HL-60/S4 treated with retinoic acid at 250 ng/mL for 4 days and 3 days (cell line): ENCODE data around the gene CDH23.

Experiments
- in situ Hi-C: fragments of 300-500 bp; cut with MboI; formaldehyde crosslinking; loops from 2 replicates; pipeline ENCODE4 v1.7.0; 2022; ENCODE audit warnings: low sequenced_read_pairs

CDH23 gene

GRCh38 chr10:71511206-71511605 lies 114.5 kb downstream of the CDH23 start:
- in situ Hi-C loops, result no loop called here

- in situ Hi-C loops, result no loop called here
Observed at GRCh38 chr10:71512312-71512711, 115.6 kb downstream of the CDH23 start.

- in situ Hi-C loops, result no loop called here
Observed at GRCh38 chr10:71512761-71513539, 116.2 kb downstream of the CDH23 start.

- in situ Hi-C loops, result no loop called here
Observed at GRCh38 chr10:71513540-71513853, 116.8 kb downstream of the CDH23 start.

GRCh38 chr10:71513936-71514335 lies 117.2 kb downstream of the CDH23 start:
- in situ Hi-C loops, result no loop called here

GRCh38 chr10:71515531-71516172 lies 118.9 kb downstream of the CDH23 start:
- in situ Hi-C loops, result no loop called here

- in situ Hi-C loops, result no loop called here
Observed at GRCh38 chr10:71516890-71517289, 120.2 kb downstream of the CDH23 start.

- in situ Hi-C loops, result no loop called here
Observed at GRCh38 chr10:71517298-71518169, 120.8 kb downstream of the CDH23 start.

- in situ Hi-C loops, result no loop called here
Observed at GRCh38 chr10:71520042-71520441, 123.3 kb downstream of the CDH23 start.

- in situ Hi-C loops, result no loop called here
Observed at GRCh38 chr10:71521504-71522441, 125.1 kb downstream of the CDH23 start.

- in situ Hi-C loops, result no loop called here
Observed at GRCh38 chr10:71522442-71523144, 125.9 kb downstream of the CDH23 start.

- in situ Hi-C loops, result no loop called here
Observed at GRCh38 chr10:71523756-71524155, 127.0 kb downstream of the CDH23 start.

- in situ Hi-C loops, result no loop called here
Observed at GRCh38 chr10:71525092-71525491, 128.4 kb downstream of the CDH23 start.

GRCh38 chr10:71525721-71526120 lies 129.0 kb downstream of the CDH23 start:
- in situ Hi-C loops, result no loop called here

GRCh38 chr10:71526653-71527052 lies 129.9 kb downstream of the CDH23 start:
- in situ Hi-C loops, result no loop called here

GRCh38 chr10:71527135-71527534 lies 130.4 kb downstream of the CDH23 start:
- in situ Hi-C loops, result no loop called here

GRCh38 chr10:71528371-71529206 lies 131.9 kb downstream of the CDH23 start:
- in situ Hi-C loops, result no loop called here

GRCh38 chr10:71529207-71529827 lies 132.6 kb downstream of the CDH23 start:
- in situ Hi-C loops, result no loop called here

GRCh38 chr10:71530781-71531180 lies 134.1 kb downstream of the CDH23 start:
- in situ Hi-C loops, result no loop called here
